HCT116 (cell line): Measurements from ENCODE around the gene LRP2. TPM values are rescaled to one million over a fixed set of nuclear protein-coding genes. Genes with fewer than 3 reads are reported as not detected.

Experiments used
- ATAC-seq: fragments of 200-7000 bp; cut with Tn5 transposase; 2 replicates; pipeline ENCODE4 v1.9.1; 2020; ENCODE audit warnings: mild to moderate bottlenecking, moderate library complexity
- BruUV-seq: library from RNA; stranded (reverse); fragments of 400-500 nt; replicated peaks from 2 replicates; lab custom pipeline; 2021; lab: Mats Ljungman, UMichigan
- CTCF ChIA-PET: fragments of 300-600 bp; sonication (Branson Sonifier 250); formaldehyde crosslinking; loops from one replicate; lab custom pipeline; 2021; ENCODE audit warnings: antibody characterized with exemption; lab: Charles Lee
- POLR2A ChIA-PET: fragments of 300-600, 350-600 bp; sonication (Branson Sonifier 250); formaldehyde crosslinking; loops from one replicate; lab custom pipeline; 2021; ENCODE audit warnings: antibody characterized with exemption; lab: Charles Lee
- RAD21 ChIA-PET, 2 experiments: fragments of 300-600 bp; sonication (Branson Sonifier 250); formaldehyde crosslinking; loops; one replicate each; lab custom pipeline; 2023; ENCODE audit warnings: low total read pairs in 2 of 2; ENCODE audit not compliant: uncharacterized antibody in 2 of 2, unreplicated experiment in 2 of 2, low non-redundant PET in 1 of 2; lab: Charles Lee
- DNase-seq: peaks from one replicate; pipeline ENCODE4 v3.0.0-alpha.2; 2010; ENCODE audit warnings: low read depth, low spot score
- H2AFZ ChIP-seq: fragments of 200-600 bp; shearing (Covaris generic), sonication (generic); 2 replicates; pipeline ENCODE4 v1.6.1; 2017; ENCODE audit warnings: low read depth, mixed run types, mixed read lengths, antibody characterized with exemption, low read length; ENCODE audit not compliant: poor library complexity, severe bottlenecking
- H3K27ac ChIP-seq: 2 replicates; pipeline ENCODE4 v1.5.1; 2012; ENCODE audit warnings: low read depth, low read length
- H3K27me3 ChIP-seq: fragments of 200-600 bp; sonication (generic); 2 replicates; pipeline ENCODE4 v1.6.1; 2016; ENCODE audit warnings: mixed run types, low read length, mixed read lengths; ENCODE audit not compliant: insufficient read depth
- H3K36me3 ChIP-seq, 2 experiments: fragments of 200-500 bp in 1 of 2; fragments of 200-600 bp in 1 of 2; sonication (Bioruptor generic) in 1 of 2; sonication (generic) in 1 of 2; 2 replicates each; pipeline versions ENCODE4 v1.5.1 to v1.6.1; 2014 to 2016; ENCODE audit warnings: low read length in 2 of 2, inconsistent platforms in 1 of 2, mixed read lengths in 1 of 2, mixed run types in 1 of 2; ENCODE audit not compliant: insufficient read depth in 2 of 2, control insufficient read depth in 1 of 2
- H3K4me1 ChIP-seq, 2 experiments: fragments of 200-600 bp in 1 of 2; sonication (generic) in 1 of 2; 2 replicates each; pipeline versions ENCODE4 v1.5.1 to v1.6.1; 2012 to 2017; ENCODE audit warnings: low read length in 2 of 2, inconsistent platforms in 1 of 2, mild to moderate bottlenecking in 1 of 2, mixed read lengths in 1 of 2, mixed run types in 1 of 2, moderate library complexity in 1 of 2; ENCODE audit not compliant: insufficient read depth in 2 of 2, control insufficient read depth in 1 of 2
- H3K4me2 ChIP-seq: fragments of 200-600 bp; sonication (generic); 2 replicates; pipeline ENCODE4 v1.6.1; 2017; ENCODE audit warnings: mixed run types, low read length, mixed read lengths
- H3K4me3 ChIP-seq, 2 experiments: fragments of 200-600 bp in 1 of 2; sonication (generic) in 1 of 2; replicated peaks in 1 of 2; 2 replicates each; pipeline ENCODE4 v1.5.1; 2011 to 2016; ENCODE audit warnings: low read length in 2 of 2, control low read depth in 1 of 2, low read depth in 1 of 2, mild to moderate bottlenecking in 1 of 2, mixed read lengths in 1 of 2, mixed run types in 1 of 2
- H3K79me2 ChIP-seq: fragments of 200-600 bp; sonication (generic); 2 replicates; pipeline ENCODE4 v1.6.1; 2017; ENCODE audit warnings: mild to moderate bottlenecking, mixed run types, low read length, moderate library complexity, mixed read lengths; ENCODE audit not compliant: insufficient read depth
- H3K9ac ChIP-seq: fragments of 200-600 bp; sonication (generic); 2 replicates; pipeline ENCODE4 v1.6.1; 2016; ENCODE audit warnings: low read length, mixed read lengths
- H3K9me2 ChIP-seq: fragments of 200-600 bp; sonication (generic), shearing (Covaris generic); 2 replicates; pipeline ENCODE4 v1.6.1; 2017; ENCODE audit warnings: mixed run types, mild to moderate bottlenecking, moderate library complexity; ENCODE audit not compliant: insufficient read depth
- H3K9me3 ChIP-seq, 2 experiments: fragments of 200-500 bp in 1 of 2; fragments of 200-600 bp in 1 of 2; sonication (Bioruptor generic) in 1 of 2; sonication (generic) in 1 of 2; 2 replicates each; pipeline ENCODE4 v1.6.1; 2014 to 2017; ENCODE audit warnings: low read length in 2 of 2, mixed read lengths in 2 of 2, inconsistent platforms in 1 of 2, low read depth in 1 of 2, mild to moderate bottlenecking in 1 of 2, mixed run types in 1 of 2, moderate library complexity in 1 of 2; ENCODE audit not compliant: control insufficient read depth in 1 of 2, insufficient read depth in 1 of 2
- H4K20me1 ChIP-seq: fragments of 200-600 bp; sonication (generic), shearing (Covaris generic); 2 replicates; pipeline ENCODE4 v1.6.1; 2017; ENCODE audit warnings: mixed run types, mild to moderate bottlenecking, moderate library complexity; ENCODE audit not compliant: insufficient read depth
- ATF3 ChIP-seq: IDR thresholded peaks from 2 replicates; pipeline ENCODE4 v1.6.1; 2012
- CBX3 ChIP-seq: IDR thresholded peaks from 2 replicates; pipeline ENCODE4 v1.6.1; 2012; ENCODE audit warnings: low read depth
- CEBPB ChIP-seq: IDR thresholded peaks from 2 replicates; pipeline ENCODE4 v1.6.1; 2012; ENCODE audit warnings: low read depth
- EGR1 ChIP-seq: IDR thresholded peaks from 2 replicates; pipeline ENCODE4 v1.6.1; 2012; ENCODE audit warnings: low read depth
- ELF1 ChIP-seq: IDR thresholded peaks from 2 replicates; pipeline ENCODE4 v1.6.1; 2012; ENCODE audit warnings: low read depth, borderline replicate concordance
- EZH2 ChIP-seq: fragments of 200-600 bp; sonication (generic); IDR thresholded peaks from 2 replicates; pipeline ENCODE4 v1.6.1; 2017; ENCODE audit warnings: antibody characterized with exemption, mixed run types
- EZH2phosphoT487 ChIP-seq: fragments of 200-600 bp; IDR thresholded peaks from 2 replicates; pipeline ENCODE4 v1.6.1; 2018; ENCODE audit warnings: antibody characterized with exemption, borderline replicate concordance
- FOSL1 ChIP-seq: IDR thresholded peaks from 2 replicates; pipeline ENCODE4 v1.6.1; 2012; ENCODE audit warnings: low read depth
- JUND ChIP-seq: IDR thresholded peaks from 2 replicates; pipeline ENCODE4 v1.6.1; 2012
- RAD21 ChIP-seq: IDR thresholded peaks from 2 replicates; pipeline ENCODE4 v1.6.1; 2012; ENCODE audit warnings: low read depth, mild to moderate bottlenecking
- SIN3A ChIP-seq: IDR thresholded peaks from 2 replicates; pipeline ENCODE4 v1.6.1; 2012; ENCODE audit warnings: low read depth
- SP1 ChIP-seq: IDR thresholded peaks from 2 replicates; pipeline ENCODE4 v1.6.1; 2012; ENCODE audit warnings: low read depth
- SRF ChIP-seq: IDR thresholded peaks from 2 replicates; pipeline ENCODE4 v1.6.1; 2012; ENCODE audit warnings: low read depth
- YY1 ChIP-seq: IDR thresholded peaks from 2 replicates; pipeline ENCODE4 v1.6.1; 2011; ENCODE audit warnings: low read length, low read depth, moderate library complexity, mild to moderate bottlenecking; ENCODE audit not compliant: insufficient replicate concordance; ENCODE audit errors: extremely low read depth
- ZBTB33 ChIP-seq: IDR thresholded peaks from 2 replicates; pipeline ENCODE4 v1.6.1; 2011; ENCODE audit warnings: mild to moderate bottlenecking, low read length, moderate library complexity; ENCODE audit not compliant: insufficient replicate concordance; ENCODE audit errors: extremely low read depth
- ZNF274 ChIP-seq: fragments of 200-500 bp; sonication (Bioruptor generic); IDR thresholded peaks from 2 replicates; pipeline ENCODE4 v1.6.1; 2014; ENCODE audit warnings: mild to moderate bottlenecking, low read depth, low read length, inconsistent platforms
- intact Hi-C: fragments of 100-400 bp; cut with micrococcal nuclease; formaldehyde crosslinking; loops from 2 replicates; pipeline ENCODE4 v1.10.0; 2022
- total RNA-seq: library from RNA; stranded (reverse); gene quantifications from one replicate; pipeline ENCODE4 v1.2.1, GENCODE V29; 2021; ENCODE audit not compliant: unreplicated experiment
- TF ChIP-seq, protein P1 (sequence below), 3 experiments: fragments of 200-600 bp in 1 of 3; sonication (generic) in 1 of 3; IDR thresholded peaks in 2 of 3; conservative IDR thresholded peaks in 1 of 3; 2 replicates each; pipeline ENCODE4 v1.5.1; 2012 to 2017; ENCODE audit warnings: low read depth in 2 of 3, low read length in 2 of 3, antibody characterized with exemption in 1 of 3, borderline replicate concordance in 1 of 3, control low read depth in 1 of 3, mild to moderate bottlenecking in 1 of 3, mixed read lengths in 1 of 3, mixed run types in 1 of 3, moderate library complexity in 1 of 3; ENCODE audit not compliant: insufficient read depth in 1 of 3
- TF ChIP-seq, protein P2 (sequence below): IDR thresholded peaks from 2 replicates; pipeline ENCODE4 v1.6.1; 2012

Gene LRP2
- total RNA-seq, 1 experiment from 2014 or later, result 0.20 TPM

- no peaks in the 10 kb centered on the region for H4K20me1 ChIP-seq
- no peak overlapping the region for H3K9ac ChIP-seq
- intact Hi-C loops, result no loop called here
- no peak overlapping the region for H3K27ac ChIP-seq
- no peak overlapping the region for H2AFZ ChIP-seq
- peaks cover 2 to 20% of the 10 kb centered on the region in 2 experiments; a peak in 1 of 4 replicates for H3K4me1 ChIP-seq
- no peaks in the 10 kb centered on the region for H3K9me3 ChIP-seq
- no TSS peak for BruUV-seq
- H3K27me3 ChIP-seq, result peaks cover 13% of the 10 kb centered on the region; the same call in 1 of the 2 replicates
- ATAC-seq (no peak), DNase-seq (no peak)
- ChIA-PET POLR2A (no interaction called here), CTCF (no interaction called here), RAD21 (no interaction called here)
- peak overlapping the region; percentile 39; the same call in 1 of the 2 replicates for H3K4me2 ChIP-seq
- H3K79me2 ChIP-seq, result no peaks in the 10 kb centered on the region
- H3K36me3 ChIP-seq, result no peaks in the 10 kb centered on the region
- no peak overlapping the region for H3K4me3 ChIP-seq
- no peak for TF ChIP-seq EZH2
- TF ChIP-seq CBX3, result no peak
- no peak for TF ChIP-seq ZBTB33
- no peak for TF ChIP-seq FOSL1
- TF ChIP-seq SIN3A, result no peak
- TF ChIP-seq, protein P1, sequence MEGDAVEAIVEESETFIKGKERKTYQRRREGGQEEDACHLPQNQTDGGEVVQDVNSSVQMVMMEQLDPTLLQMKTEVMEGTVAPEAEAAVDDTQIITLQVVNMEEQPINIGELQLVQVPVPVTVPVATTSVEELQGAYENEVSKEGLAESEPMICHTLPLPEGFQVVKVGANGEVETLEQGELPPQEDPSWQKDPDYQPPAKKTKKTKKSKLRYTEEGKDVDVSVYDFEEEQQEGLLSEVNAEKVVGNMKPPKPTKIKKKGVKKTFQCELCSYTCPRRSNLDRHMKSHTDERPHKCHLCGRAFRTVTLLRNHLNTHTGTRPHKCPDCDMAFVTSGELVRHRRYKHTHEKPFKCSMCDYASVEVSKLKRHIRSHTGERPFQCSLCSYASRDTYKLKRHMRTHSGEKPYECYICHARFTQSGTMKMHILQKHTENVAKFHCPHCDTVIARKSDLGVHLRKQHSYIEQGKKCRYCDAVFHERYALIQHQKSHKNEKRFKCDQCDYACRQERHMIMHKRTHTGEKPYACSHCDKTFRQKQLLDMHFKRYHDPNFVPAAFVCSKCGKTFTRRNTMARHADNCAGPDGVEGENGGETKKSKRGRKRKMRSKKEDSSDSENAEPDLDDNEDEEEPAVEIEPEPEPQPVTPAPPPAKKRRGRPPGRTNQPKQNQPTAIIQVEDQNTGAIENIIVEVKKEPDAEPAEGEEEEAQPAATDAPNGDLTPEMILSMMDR (IDR thresholded peaks at IDR 0.05 in 2 of 3, conservative IDR thresholded peaks at IDR 0.05 in 1 of 3; ENCODE audit: borderline replicate concordance in 1 of 3, insufficient read depth in 1 of 3, low read depth in 2 of 3, low read length in 2 of 3), result no peak
- TF ChIP-seq YY1, result no peak
- TF ChIP-seq CEBPB, result no peak
- TF ChIP-seq EZH2phosphoT487, result no peak
- no peak for TF ChIP-seq ZNF274
- no peak for TF ChIP-seq ATF3
- TF ChIP-seq SP1, result no peak
- TF ChIP-seq EGR1, result no peak
- TF ChIP-seq, protein P2, sequence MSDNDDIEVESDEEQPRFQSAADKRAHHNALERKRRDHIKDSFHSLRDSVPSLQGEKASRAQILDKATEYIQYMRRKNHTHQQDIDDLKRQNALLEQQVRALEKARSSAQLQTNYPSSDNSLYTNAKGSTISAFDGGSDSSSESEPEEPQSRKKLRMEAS, result no peak
- no peak for TF ChIP-seq RAD21
- no peak for TF ChIP-seq JUND
- no peak for TF ChIP-seq SRF
- TF ChIP-seq ELF1, result no peak
- H3K9me2 ChIP-seq, result peaks cover 4% of the 10 kb centered on the region; the same call in 1 of the 2 replicates
These were observed 622 bp downstream of the LRP2 start for GRCh38 chr2:169361706-169362117.
